C1 segment of cervical spinal cord (tissue), 14 donors: ENCODE data around the gene COX18.

Experiments
- DNase-seq, 14 donors: peaks; one replicate each; lab custom pipeline; 2025; lab: John Stamatoyannopoulos, UW

COX18 gene

GRCh38 chr4:73069338-73070073 is at the start of gene COX18:
TSS of gene COX18 (minus strand) at chr4:73069716. CDS start at chr4:73069649, 67 bp downstream.
- peak; percentile 88 to 99 (median 96) for DNase-seq

- no peak for DNase-seq
These were observed 40.0 kb upstream of the COX18 start for GRCh38 chr4:73109493-73109892.

GRCh38 chr4:73104695-73105094 is 35.2 kb upstream of the COX18 start:
- no peak for DNase-seq

- DNase-seq, result no peak
These were observed 34.4 kb upstream of the COX18 start for GRCh38 chr4:73103799-73104503.

- no peak for DNase-seq
These were observed 29.6 kb upstream of the COX18 start for GRCh38 chr4:73099143-73099542.

GRCh38 chr4:73098713-73099112 is 29.2 kb upstream of the COX18 start:
- DNase-seq, result no peak

- DNase-seq, result no peak
These were observed 28.5 kb upstream of the COX18 start for GRCh38 chr4:73098016-73098415.

- no peak for DNase-seq
These were observed 23.4 kb upstream of the COX18 start for GRCh38 chr4:73092868-73093267.

- no peak for DNase-seq
These were observed 21.2 kb upstream of the COX18 start for GRCh38 chr4:73090738-73091137.

- no peak for DNase-seq
These were observed 18.4 kb upstream of the COX18 start for GRCh38 chr4:73087871-73088270.

GRCh38 chr4:73086095-73086868 is 16.8 kb upstream of the COX18 start:
- no peak for DNase-seq

GRCh38 chr4:73080789-73081188 is 11.3 kb upstream of the COX18 start:
- no peak for DNase-seq

GRCh38 chr4:73075832-73076231 is 6.3 kb upstream of the COX18 start:
- no peak for DNase-seq

GRCh38 chr4:73070074-73070390 is 516 bp upstream of the COX18 start:
- no peak for DNase-seq

- peak in 3 of 14 donors; percentile 3 to 53 (median 35) for DNase-seq
These were observed 802 bp downstream of the COX18 start for GRCh38 chr4:73068491-73069337.

GRCh38 chr4:73067971-73068394 is 1.5 kb downstream of the COX18 start:
- no peak for DNase-seq

- DNase-seq, result no peak
These were observed 2.6 kb downstream of the COX18 start for GRCh38 chr4:73066928-73067327.

GRCh38 chr4:73066445-73066844 is 3.1 kb downstream of the COX18 start:
- DNase-seq, result no peak

- DNase-seq, result no peak
These were observed 5.0 kb downstream of the COX18 start for GRCh38 chr4:73064536-73064935.

GRCh38 chr4:73055241-73055897 is 14.1 kb downstream of the COX18 start:
- peak in 1 of 14 donors; percentile 4 for DNase-seq

GRCh38 chr4:73053974-73054480 is 15.5 kb downstream of the COX18 start:
- no peak for DNase-seq
